ENCODE data around the gene DOCK6. TPM values are rescaled to one million over a fixed set of nuclear protein-coding genes. Genes with fewer than 3 reads are reported as not detected.

Gene DOCK6
- total and polyA plus RNA-seq, 2 of the 13 experiments (the other 11 are each of a cell fraction or from before 2014, with no cell fraction given), result 5.4 to 38.1 TPM

- TF ChIP-seq ZSCAN20 (CRISPR knock-in tag; IDR thresholded peaks at IDR 0.05; ENCODE audit: borderline replicate concordance) (no peak), IRF2 (CRISPR knock-in tag; IDR thresholded peaks at IDR 0.05) (peak; percentile 61; the same call in 1 of the 2 replicates), DNMT3B (CRISPR knock-in tag; conservative IDR thresholded peaks at IDR 0.05) (no peak; the same call in 1 of the 2 replicates), ZNF776 (CRISPR knock-in tag; IDR thresholded peaks at IDR 0.05) (peak; percentile 77; the same call in 1 of the 2 replicates), SP4 (CRISPR knock-in tag; IDR thresholded peaks at IDR 0.05) (peak; percentile 66), PTBP1 (IDR thresholded peaks at IDR 0.05; ENCODE audit: low read depth, low read length, poor library complexity, severe bottlenecking) (no peak), MATR3 (CRISPR knock-in tag; IDR thresholded peaks at IDR 0.05) (no peak), RCOR2 (CRISPR knock-in tag; IDR thresholded peaks at IDR 0.05) (0 out of 2 replicates have a peak, but pooled peaks have one; percentile 50), CBFB (CRISPR knock-in tag; IDR thresholded peaks at IDR 0.05) (0 out of 2 replicates have a peak, but pooled peaks have one; percentile 21), AGO1 (IDR thresholded peaks at IDR 0.05; ENCODE audit: low read depth, low read length, poor library complexity, severe bottlenecking) (peak; percentile 26), ZNF101 (CRISPR knock-in tag; IDR thresholded peaks at IDR 0.05; ENCODE audit: borderline replicate concordance, low read depth) (peak; percentile 28; the same call in 1 of the 2 replicates), MAFK (conservative IDR thresholded peaks at IDR 0.05 in 1 of 2, IDR thresholded peaks at IDR 0.05 in 1 of 2; ENCODE audit: low read length in 2 of 2) (no peak), GLI4 (CRISPR knock-in tag; IDR thresholded peaks at IDR 0.05; ENCODE audit: borderline replicate concordance) (no peak), POLR2G (IDR thresholded peaks at IDR 0.05; ENCODE audit: low read depth, low read length) (peak; percentile 68), ZNF354B (CRISPR knock-in tag; IDR thresholded peaks at IDR 0.05) (no peak), ZSCAN21 (CRISPR knock-in tag; IDR thresholded peaks at IDR 0.05; ENCODE audit: borderline replicate concordance) (peak; percentile 72; the same call in 1 of the 2 replicates), ZNF207 (IDR thresholded peaks at IDR 0.05; ENCODE audit: borderline replicate concordance) (no peak), IRF1 (CRISPR knock-in tag; IDR thresholded peaks at IDR 0.05; ENCODE audit: low read depth) (peak; percentile 87; the same call in 1 of the 2 replicates), ZNF350 (CRISPR knock-in tag; IDR thresholded peaks at IDR 0.05; ENCODE audit: borderline replicate concordance, low read depth) (peak; percentile 83), TEAD2 (CRISPR knock-in tag; IDR thresholded peaks at IDR 0.05) (no peak), CHCHD3 (CRISPR knock-in tag; IDR thresholded peaks at IDR 0.05) (no peak), ZBTB7A (CRISPR knock-in tag; IDR thresholded peaks at IDR 0.05) (peak; percentile 91), ZNF550 (CRISPR knock-in tag; IDR thresholded peaks at IDR 0.05; ENCODE audit: borderline replicate concordance) (no peak), AKNA (CRISPR knock-in tag; IDR thresholded peaks at IDR 0.05; ENCODE audit: borderline replicate concordance) (no peak)
Observed at GRCh38 chr19:11236324-11237301, 25.7 kb downstream of the DOCK6 start (continued).

All from HepG2 (cell line).